ENCODE data around the gene RALGPS1.

RALGPS1 gene

GRCh38 chr9:127224883-127225739 lies 310.5 kb downstream of the RALGPS1 start:
- no peak for TF ChIP-seq CTCF (conservative IDR thresholded peaks at IDR 0.05; ENCODE audit: low read length)
- DNase-seq (ENCODE audit: low read depth) = peak; percentile 80
- peak overlapping the region; percentile 63 for H3K4me3 ChIP-seq (ENCODE audit: low read length)

GRCh38 chr9:127225801-127226625 lies 311.4 kb downstream of the RALGPS1 start:
- H3K4me3 ChIP-seq (ENCODE audit: low read length) = no peak overlapping the region; the same call in 1 of the 2 replicates
- TF ChIP-seq CTCF (conservative IDR thresholded peaks at IDR 0.05; ENCODE audit: low read length) = no peak
- no peak for DNase-seq (ENCODE audit: low read depth)

DNA sequence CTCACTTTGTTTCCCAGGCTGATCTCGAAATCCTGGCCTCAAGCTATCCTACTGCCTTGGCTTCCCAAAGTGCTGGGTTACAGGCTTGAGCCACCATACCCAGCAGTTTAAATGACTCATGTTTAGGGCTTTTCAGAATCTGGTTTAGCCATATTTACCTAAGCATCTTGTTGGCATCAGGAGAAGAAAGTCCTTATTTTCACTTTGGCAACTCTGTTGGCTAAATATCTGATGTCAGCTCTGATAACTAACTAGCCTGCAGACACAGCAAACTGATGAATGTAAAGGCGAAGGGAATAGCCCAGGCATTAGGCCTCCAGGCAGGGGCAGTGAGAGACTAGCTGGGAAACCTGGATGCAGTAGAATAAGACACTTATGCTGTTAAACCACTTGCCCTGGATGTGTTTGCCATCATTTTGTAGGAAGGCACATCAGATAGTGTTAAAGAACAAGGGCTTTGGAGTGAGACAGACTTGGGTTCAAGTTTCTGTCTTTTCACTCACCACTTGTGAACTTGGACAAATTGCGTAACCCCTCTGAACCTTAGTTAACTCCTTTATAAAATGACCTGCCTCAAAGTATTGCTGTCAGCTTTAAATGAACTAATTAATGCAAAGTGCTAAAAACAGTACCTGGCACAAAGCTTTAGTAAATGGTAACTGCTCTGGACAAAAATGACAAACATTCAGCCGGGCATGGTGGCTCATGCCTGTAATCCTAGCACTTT lies 315.3 kb downstream of the RALGPS1 start:
- TF ChIP-seq CTCF (conservative IDR thresholded peaks at IDR 0.05; ENCODE audit: low read length) = no peak
- no peak for DNase-seq (ENCODE audit: low read depth)
- H3K4me3 ChIP-seq (ENCODE audit: low read length) = no peak overlapping the region

- no peak for TF ChIP-seq CTCF (conservative IDR thresholded peaks at IDR 0.05; ENCODE audit: low read length)
Observed at GRCh38 chr9:127231666-127232065, 317.1 kb downstream of the RALGPS1 start.

GRCh38 chr9:127232833-127233549 lies 318.4 kb downstream of the RALGPS1 start:
- TF ChIP-seq CTCF (conservative IDR thresholded peaks at IDR 0.05; ENCODE audit: low read length) = no peak
- no peak overlapping the region for H3K4me3 ChIP-seq (ENCODE audit: low read length)
- DNase-seq (ENCODE audit: low read depth) = no peak

More at GRCh38 chr9:127231666-127232065, 317.1 kb downstream of the RALGPS1 start:
- no peak overlapping the region for H3K4me3 ChIP-seq (ENCODE audit: low read length)
- no peak for DNase-seq (ENCODE audit: low read depth)

DNA sequence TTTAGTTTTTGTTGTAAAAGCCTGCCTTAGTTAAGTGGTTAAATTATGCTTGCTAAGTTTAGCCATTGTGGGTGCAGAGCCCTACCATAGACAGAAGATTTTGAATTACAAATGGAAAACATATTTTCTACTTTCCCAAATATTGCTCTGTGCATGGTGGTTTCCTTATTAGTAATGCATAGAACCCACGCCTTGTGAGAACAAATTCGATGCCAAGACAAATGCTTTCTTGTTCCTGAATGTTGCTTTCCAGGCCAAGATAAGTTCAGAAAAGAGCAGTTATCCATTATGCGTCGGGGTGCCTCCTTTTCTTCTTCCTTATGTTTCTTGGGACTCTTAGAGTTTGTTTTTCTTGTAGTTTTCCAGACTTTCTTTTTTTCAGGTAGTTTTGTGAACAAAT lies 319.0 kb downstream of the RALGPS1 start:
- no peak overlapping the region for H3K4me3 ChIP-seq (ENCODE audit: low read length)
- TF ChIP-seq CTCF (conservative IDR thresholded peaks at IDR 0.05; ENCODE audit: low read length) = no peak
- no peak for DNase-seq (ENCODE audit: low read depth)
